GM18868 (cell line): ENCODE results near the gene ISYNA1.

ENCODE experiments used
- ATAC-seq: cut with Tn5 transposase; IDR thresholded peaks from one replicate; pipeline ENCODE4 v1.9.1; 2021; ENCODE audit warnings: mild to moderate bottlenecking, moderate library complexity; ENCODE audit not compliant: unreplicated experiment

The ISYNA1 gene

DNA sequence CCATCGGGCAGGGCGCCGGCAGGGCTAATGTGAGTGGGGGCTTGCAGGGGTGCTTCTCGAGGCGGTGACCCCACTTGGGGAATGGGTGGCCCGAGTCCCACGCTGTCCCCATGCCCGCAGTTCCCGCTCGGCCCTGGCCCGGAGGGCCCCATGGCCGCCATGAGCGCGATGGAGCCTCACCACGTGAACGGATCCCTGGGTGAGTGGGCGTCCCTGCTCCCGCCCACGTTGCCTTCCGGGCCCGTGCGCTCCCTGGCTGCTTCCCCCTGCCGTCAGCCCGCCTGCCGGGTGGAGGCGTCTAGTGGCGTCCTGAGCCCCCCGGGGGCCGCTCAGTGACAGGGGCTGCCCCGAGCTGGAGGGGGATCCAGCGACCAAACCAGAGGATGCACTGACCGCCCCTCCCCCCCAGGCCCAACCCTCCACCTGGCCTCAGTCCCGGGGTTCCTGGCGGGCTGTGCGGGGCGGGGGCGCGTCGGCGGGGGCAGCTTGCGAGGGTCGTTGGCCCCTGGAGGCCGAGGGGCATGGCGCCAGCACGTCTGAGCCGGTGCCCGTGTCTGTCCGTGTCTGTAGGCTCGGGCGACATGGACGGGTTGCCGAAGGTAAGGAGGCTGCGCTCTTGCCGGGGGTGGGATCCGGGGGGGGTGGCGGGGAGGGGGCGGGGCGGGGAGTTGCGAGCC is 4.8 kb downstream of the ISYNA1 start:
- no peak for ATAC-seq

DNA sequence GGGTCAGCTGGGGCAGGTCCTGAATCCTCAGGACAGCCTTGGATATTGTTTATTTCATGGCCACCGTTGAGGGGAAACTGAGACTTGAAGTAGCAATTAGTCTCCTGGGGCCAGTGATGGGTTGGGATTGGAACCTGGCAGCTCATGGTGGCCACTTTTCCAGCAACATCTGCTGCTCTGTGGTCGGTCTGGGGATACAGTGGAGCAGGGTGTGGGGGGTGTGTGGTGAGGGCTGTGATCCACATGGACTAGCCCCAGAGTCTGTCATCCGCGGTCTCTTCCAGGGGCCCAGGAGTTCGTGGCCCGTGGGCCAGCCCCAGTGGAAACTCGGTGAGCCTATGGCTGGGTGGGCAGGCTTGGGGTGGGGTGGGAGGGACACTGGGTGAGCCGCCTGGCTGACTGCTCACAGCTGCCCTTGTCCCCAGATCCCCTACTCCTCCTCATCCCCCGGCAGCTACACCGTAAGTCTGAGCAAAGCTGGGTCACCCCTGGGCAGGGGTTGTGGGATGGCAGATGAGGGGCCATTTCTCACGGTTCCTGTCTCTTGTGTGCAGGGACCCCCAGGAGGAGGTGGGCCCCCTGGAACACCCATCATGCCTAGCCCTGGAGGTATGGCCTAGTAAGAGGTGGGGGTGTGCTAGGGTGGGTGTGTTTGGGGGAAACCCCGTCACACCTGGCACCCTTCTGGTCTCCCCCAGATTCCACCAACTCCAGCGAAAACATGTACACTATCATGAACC is 5.5 kb downstream of the ISYNA1 start:
- no peak for ATAC-seq

DNA sequence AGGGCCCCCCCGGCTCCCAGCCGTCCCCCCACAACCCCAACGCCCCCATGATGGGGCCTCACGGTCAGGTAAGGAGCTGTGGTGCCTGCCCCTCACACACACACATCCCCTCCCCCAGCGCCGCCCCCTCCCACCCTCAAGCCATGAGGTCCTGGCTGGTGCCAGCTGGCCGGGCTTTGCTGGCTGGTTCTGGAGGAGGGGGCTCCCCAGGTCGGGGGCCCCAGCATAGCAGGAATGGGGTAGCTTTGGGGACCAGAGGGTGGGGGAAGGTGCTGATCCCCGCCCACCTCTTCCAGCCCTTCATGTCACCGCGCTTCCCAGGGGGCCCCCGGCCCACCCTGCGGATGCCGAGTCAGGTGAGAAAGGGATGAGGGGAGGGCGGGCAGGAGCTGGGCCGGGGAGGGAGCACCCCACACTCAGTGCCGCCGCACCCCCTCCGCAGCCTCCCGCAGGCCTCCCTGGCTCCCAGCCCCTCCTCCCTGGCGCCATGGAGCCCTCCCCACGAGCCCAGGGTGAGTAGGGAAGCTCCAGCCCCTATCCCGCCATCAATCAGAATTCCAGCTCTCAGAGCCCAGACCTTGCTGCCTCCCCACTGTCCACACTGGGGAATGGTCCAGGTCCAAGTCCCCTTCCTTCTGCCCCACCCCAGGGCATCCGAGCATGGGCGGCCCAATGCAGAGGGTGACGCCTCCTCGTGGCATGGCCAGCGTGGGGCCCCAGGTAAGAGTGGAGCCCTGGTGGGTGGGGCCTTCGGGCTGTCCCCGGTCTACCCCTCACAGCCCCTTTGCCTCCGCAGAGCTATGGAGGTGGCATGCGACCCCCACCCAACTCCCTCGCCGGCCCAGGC is 6.4 kb downstream of the ISYNA1 start:
- ATAC-seq = no peak

DNA sequence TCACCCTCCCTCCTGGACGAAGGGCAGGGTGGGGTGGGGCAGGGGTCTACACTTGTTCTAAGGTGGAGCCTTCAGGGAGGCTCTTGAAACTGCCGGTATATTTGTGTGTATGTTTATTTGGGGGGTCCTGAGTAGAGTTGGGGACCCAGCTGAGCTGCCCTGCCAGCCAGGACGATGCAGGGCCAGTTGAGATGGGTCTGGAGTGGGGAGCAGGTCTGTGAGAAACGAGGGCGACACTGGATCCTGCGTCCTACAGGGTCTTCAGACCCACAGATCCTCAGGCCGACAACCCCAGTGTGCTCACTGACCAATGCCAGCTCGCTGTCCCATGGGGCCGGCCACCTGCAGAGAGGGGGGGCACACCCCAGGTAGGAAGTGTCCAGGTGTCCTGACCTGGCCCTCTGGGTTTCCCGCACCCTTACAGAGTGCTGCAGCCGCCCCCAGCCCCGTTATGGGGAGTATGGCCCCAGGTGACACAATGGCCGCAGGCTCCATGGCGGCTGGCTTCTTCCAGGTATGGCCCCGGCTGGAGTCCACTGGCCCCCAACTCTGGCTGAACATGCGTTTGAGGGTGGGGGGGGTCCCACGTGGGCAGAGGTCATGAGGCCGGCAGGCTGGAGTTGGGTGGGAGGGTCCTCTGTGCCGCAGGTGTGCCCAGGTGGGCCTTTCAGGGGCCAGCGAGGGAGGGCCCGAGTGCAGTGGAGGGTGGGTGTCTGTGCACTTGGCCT is 7.4 kb downstream of the ISYNA1 start:
- ATAC-seq = no peak

DNA sequence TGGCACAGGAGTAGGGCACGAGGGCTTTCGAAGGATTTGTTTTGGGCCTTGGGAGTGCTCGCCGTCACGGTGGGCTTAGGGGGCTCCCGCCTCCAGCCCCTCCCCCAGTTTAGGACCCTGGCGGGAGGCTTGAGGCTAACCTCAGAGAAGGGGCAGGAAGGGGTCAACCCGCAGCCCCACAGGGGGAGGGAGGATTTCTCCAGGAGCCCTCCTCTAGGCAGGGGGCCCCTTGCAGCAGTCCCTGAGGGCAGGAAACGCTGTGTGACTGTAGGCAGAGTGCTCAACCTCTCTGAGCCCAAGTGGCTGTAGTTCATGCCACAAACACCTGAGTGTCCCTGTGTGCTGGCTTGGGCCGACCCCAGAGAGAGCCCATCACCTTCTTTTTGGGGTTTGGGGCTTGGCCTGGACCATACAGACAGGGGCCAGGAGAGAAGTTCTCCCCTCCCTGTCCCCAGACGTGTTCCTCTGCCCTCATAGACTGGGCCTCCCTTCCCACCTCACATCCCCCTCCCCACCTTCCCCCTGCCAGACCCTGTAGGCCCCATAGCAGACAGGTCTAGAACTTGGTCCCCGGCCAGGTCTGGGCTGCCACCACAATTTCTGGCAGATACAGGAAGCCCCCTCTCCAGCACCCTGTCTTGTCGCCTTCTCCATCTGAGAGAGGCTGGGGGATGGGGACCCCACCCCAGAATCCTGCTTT is 8.1 kb downstream of the ISYNA1 start:
- no peak for ATAC-seq

DNA sequence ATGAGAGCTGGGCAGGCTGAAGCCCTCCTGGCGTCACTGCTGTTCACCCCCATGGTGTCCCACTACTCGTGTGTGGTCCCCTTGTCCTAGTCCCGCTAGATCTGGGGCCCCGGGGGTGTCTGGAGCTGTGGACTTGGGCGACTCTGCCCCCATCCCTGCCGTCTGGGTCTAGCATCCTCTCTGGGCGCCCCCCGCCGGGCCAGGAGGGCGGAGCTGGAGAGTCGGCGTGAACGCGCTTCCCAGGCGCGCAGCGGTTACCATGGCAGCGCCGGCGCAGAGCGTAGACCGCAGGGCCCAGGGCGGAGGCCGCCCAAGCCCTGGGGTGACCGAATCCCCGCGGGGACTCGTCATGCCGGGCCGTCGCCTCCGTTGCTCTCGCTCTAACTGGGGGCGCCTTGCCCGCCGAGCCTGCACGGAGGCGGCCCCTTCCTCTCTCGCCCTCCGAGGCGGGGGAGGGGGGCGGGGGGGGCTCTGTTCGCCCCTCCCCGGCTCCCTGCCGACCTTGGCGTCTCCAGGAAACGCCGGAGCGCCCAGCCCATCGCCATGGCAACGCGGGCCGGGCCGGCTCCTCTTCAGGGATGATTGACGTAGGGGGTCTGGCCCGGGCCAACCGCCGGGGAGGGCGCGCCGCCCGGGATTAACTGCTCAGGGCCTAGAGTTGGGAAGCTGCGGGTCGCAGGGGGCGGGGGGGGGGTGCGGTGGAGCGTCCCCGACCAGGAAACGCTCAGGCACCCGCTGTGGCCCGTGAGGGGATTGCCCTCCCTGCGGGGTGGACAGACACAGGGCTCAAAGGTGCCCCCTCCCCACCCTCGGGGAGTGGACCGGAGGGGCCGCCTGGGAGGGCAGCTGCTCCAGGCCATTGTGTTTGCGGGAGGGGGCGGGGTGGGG is 8.9 kb downstream of the ISYNA1 start:
- peak; percentile 71 for ATAC-seq

DNA sequence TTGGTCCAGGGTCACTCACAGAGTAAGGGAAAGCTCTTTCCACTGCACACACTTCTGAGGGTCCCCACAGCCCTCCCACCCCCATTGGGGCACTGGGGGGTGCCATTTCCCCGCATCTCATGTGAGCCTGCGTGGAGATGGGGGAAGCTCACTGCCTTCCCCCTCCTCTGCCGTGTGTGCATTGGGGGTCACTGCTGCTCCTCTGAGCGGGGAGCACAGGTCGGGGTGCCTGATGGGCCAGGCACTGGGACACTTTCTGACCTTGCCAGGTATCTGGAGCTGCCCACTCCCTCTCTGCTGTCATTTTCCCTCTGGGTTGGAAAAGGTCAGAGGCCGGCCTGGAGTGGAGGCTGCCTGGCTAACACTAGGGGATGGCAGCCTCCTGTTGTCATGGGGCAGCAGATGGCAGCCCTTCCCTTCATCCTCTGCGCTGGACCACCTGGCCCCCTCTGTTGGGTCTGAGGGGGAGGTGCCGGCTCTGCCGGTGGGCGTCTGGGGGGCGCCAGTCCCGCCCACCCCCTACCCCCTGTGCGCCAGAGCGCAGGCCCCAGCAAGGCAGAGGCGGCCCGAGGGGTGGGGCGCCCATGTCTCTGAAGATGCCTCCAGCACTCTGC is 9.7 kb downstream of the ISYNA1 start:
- no peak for ATAC-seq

DNA sequence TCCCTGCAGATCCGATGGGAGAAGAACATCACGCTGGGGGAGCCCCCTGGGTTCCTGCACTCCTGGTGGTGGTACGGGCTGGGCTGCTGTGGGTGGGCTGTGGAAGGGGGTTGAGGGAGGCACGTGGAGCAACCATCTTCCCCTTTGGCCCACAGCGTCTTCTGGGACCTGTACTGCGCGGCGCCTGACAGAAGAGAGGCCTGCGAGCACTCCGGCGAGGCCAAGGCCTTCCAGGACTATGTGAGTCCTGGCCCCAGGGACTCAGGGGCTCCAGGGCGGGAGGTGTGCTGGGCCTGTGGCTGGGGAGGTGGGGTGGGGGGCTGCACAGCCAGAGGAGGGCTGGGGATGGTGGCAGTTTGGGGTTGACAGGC is 10.2 kb downstream of the ISYNA1 start:
- ATAC-seq = no peak

DNA sequence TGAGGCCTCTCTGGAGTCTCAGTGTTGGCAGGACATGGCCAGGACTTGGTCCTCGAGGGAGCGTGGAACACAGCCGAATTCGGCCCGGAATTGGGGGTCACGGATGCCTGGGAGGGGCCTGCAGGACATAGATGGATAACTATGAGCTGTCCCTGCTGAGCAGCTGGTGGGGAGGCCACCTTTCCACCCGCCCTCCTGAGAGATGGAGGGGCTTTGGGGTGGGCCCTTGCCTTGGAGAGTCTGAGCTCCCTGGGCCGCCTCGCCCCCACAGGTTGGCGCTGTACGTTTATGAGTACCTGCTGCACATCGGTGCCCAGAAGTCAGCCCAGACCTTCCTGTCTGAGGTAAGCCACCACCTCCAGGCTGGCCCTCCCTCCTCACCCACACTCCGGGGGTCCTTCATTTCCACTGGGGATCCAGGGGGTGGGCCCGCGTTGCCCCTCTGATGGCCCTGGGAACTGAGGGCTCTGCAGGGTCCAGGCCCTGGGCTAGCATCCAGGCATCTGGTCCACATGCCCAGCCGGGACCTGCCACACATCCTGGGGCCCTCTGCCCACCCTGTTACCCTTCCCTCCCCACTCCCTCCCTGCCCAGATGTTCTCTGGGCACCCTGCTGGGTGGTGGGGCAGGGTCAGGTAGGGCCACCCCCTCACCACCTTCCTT is 10.7 kb downstream of the ISYNA1 start:
- ATAC-seq = no peak

DNA sequence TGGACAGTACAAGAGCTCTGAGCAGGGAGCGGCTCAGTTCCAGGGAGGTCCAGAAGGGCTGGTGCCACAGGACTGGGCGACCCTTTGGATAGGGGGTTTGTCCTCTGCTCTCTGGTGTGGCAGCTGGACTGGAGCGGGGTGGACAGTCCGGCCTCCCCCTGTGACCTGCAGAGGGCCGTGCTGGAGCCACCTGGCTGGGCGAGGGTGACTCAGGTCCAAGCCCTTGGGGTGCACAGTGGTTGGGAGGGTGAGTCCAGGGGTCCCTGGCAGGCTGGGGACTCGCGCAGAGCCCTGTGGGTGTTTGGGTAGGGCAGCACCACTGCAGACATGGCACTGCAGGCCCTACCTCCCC is 11.5 kb downstream of the ISYNA1 start:
- ATAC-seq = no peak

DNA sequence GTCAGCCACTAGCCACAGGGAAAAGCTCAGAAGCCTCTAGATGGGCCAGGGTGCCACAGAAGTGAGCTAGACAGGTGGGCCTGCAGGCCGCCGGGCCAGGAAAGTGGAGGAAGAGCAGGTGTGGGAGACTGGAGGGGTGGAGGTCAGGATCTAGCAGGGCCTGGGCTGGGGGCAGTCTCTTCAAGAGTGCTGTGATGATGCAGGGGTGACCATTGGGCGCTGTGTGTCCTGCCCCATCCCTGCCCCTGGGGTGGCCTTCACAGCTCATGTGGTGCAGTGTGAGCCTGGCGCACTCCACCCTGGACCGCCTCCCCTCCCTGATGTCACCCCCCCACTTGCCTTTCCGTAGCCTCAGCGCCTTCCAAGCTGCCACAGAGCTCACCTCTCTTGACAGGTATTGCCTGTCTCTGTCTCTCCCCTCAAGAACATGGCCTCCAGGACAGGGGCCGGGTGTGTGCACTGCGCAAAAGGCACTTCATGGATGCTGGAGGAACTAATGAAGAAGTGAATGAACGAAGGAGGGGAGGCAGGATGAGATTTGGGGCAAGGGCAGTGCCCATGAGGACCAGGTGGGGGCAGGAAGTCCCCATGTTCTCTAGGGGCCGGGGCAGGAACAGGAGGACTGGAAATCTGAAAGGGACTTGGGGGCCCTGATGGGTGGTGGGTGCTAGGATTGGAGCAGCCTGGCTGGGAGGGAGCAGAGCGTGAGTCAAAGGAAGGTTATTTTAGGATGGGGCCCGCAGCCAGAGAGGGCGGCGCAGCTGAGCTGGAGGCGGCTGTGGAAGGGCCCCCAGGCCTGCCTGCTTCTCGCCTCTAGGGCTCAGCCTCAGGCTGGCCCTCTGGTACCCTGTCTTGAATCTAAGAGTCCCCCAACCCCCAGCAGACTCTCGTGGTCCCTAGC is 12.2 kb downstream of the ISYNA1 start:
- ATAC-seq = no peak

DNA sequence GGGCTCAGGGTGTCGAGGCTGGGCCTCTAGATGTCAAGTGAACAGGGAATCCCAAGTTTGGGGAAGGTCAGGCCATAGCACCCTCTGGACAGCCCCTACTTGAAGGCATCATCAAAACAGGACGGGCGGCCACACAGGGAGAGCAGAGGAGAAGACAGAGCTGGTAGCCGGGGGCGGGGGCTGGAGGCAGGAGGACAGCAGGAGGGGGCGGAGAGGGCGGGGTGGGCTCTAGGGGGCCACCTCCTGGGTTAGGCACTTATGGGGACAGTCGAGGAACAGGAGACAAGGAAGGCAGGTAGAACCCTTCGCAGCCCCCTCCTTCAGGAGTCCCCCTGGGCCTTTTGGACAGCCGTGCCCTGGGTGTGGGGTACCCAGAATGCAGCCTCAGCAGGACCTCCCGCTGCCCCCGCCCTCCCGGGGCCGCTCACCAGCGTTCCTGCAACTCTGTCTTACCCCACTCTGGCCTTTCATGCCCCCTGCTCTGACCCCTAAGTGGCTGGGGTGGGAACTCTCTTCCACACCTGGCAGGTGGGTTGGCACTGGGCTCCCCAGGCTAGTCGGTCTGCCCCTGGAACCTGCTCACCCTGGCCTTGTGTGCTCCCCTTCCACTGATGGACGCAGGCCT is 12.9 kb downstream of the ISYNA1 start:
- ATAC-seq = no peak

DNA sequence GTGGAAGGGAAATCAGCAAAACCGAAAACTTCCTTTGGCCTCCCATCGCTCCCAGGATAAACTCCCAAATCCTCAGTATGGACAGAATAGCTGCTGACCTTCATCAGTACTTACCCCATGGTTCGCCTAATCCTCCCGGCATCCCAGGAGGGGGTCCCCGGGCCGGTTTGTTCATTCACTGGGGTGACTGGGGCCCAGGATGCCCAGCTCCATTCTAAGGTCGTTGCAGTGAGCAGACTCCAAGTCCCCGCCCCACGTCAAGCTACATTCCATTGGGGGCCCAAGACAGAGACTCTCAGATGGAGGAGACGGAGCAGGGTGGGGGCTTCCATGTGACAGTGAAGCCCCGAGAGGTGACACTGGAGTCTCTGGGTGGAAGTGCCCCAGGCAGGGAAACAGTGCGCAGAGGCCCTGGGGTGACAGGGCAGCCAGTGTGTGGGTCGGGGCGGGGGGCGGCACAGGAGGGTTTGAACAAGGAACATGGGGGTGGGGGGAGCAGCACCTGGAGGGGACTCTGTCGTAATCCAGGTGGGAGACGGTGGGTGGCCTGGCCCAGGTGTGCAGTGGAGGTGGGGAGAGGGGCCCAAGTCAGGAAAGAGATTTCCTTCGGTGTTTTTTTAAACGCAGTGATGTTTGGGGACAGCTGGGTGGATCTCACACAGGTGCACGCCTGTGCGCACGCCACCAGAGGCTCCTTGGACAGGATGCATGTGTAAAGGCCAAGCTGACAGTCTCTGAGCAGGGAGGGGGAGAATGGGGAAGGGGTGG is 13.6 kb downstream of the ISYNA1 start:
- ATAC-seq = no peak

DNA sequence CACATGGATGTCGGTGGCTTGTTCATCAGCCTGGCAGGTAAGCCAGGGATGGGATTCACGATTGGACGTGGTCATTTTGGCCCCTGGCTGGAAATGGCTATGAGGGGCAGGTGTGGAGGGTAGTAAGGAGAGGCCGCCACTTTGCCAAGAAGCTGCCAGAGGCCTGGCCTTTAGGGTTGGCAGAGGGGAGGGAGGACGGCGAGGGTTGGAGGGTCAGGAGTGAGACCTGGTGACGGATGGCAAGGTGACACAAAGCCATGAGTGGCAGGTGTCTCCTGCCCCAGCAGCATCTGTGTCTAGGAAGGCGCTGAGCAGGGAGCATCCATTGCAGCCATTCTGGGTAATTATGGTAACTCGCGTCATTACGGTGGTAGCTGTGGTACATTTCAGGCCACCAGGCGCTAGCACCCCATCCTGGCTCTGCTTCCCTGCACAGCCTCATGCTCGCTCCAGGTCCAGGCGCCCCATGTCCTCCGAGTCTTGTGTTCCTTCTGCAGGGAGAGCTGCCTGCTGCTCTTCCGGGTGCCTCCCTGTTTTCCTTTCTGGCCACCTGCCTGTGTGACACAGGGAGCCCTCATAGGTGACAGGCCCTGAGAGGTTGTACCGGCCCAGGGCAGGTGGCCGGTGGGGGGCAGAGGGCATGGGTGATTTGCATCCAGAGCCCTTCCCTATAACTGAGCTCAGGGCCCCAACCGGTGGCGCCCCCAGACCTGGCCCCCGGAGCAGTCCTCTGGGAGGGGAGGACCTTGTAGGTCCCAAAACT is 14.5 kb downstream of the ISYNA1 start:
- ATAC-seq = no peak

DNA sequence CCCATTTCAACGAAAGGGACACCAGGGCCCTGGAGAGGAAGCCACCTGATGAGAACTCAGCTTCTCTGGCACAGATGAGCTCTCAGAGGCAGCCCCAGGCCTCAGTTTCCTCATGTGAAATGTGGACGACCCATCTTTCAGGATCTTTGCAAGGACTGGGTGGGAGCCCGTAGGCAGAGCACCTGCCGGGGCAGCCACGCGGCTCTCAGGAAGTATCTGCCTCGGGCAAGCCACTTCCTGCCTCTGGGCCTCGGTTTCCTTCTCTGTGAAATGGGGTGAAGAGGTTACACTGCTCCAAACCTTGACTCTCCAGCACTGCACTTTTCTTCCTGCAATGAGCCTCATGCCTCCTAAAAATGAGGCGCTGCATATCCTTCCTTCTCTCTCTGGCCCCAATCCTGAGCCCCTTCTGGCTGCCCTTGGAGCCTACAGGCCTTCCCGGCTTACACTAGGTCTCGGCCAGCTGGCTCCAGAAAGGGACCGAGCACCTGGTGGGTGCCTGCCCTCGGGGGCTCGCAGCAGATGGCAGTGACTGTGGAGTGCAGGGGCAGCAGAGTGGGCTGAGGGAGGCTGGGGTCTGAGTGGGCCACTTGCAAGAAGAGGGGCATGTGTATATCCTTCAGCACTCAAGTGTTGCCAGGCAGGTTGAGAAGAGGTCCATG is 15.3 kb downstream of the ISYNA1 start:
- no peak for ATAC-seq
